K562 (cell line): ENCODE results near the gene HOXB7. TPM values are rescaled to one million over a fixed set of nuclear protein-coding genes. Genes with fewer than 3 reads are reported as not detected.

ENCODE experiments used
- HES1 ChIP-seq: fragments of 450-650 bp; IDR thresholded peaks from 2 replicates; pipeline ENCODE4 v1.6.1; 2016; ENCODE audit warnings: low read depth, mild to moderate bottlenecking, moderate library complexity
- JUNB ChIP-seq: fragments of 450-650 bp; formaldehyde crosslinking; conservative IDR thresholded peaks from 2 replicates; pipeline ENCODE4 v1.4.0; 2020; ENCODE audit warnings: mild to moderate bottlenecking
- NR2C1 ChIP-seq, 2 experiments: fragments of 450-650 bp; IDR thresholded peaks; 2 replicates each; pipeline ENCODE4 v1.6.1; 2017; ENCODE audit warnings: mild to moderate bottlenecking in 2 of 2, antibody characterized with exemption in 1 of 2, inconsistent platforms in 1 of 2, missing compliant biosample characterization in 1 of 2, missing genetic modification characterization in 1 of 2
- STAG1 ChIP-seq: sonication (generic); formaldehyde crosslinking; IDR thresholded peaks from 2 replicates; pipeline ENCODE4 v1.5.0; 2020; ENCODE audit warnings: missing genetic modification reagents, borderline replicate concordance
- THAP7 ChIP-seq: fragments of 250-450 bp; sonication (Bioruptor Pico); IDR thresholded peaks from 2 replicates; pipeline ENCODE4 v1.5.0; 2021
- ZFPM2 ChIP-seq: fragments of 250-450 bp; sonication (Bioruptor Pico); IDR thresholded peaks from 2 replicates; pipeline ENCODE4 v1.5.1; 2022; ENCODE audit warnings: mild to moderate bottlenecking
- polyA plus RNA-seq, 8 experiments: library from polyadenylated mRNA; depleted of rRNA in 4 of 8; stranded (reverse) in 5 of 8; unstranded in 3 of 8; fragments of >200 nt; fragmentation: Nextera tagmentation in 2 of 8; fragmentation: Illumina TruSeq in 1 of 8; extraction: Ambion mirVana in 2 of 8; extraction: Trizol in 1 of 8; gene quantifications; 2 replicates each; pipeline versions ENCODE4 v1.2.1 to v1.2.3, GENCODE V29; 2011 to 2014; ENCODE audit warnings: inconsistent platforms in 1 of 8, missing spikeins in 1 of 8
- total RNA-seq, 7 experiments: library from RNA; depleted of rRNA in 6 of 7; stranded (reverse); fragments of >200 nt in 6 of 7; fragmentation: Illumina TruSeq in 2 of 7; extraction: Trizol in 2 of 7; gene quantifications; 2 replicates each; pipeline versions ENCODE4 v1.2.1 to v1.2.3, GENCODE V29; 2011 to 2021; ENCODE audit warnings: low replicate concordance in 1 of 7
- TF ChIP-seq, protein P1 (sequence below): fragments of 250-450 bp; sonication (Bioruptor Pico); IDR thresholded peaks from 2 replicates; pipeline ENCODE4 v1.4.0; 2020; ENCODE audit warnings: mild to moderate bottlenecking
- TF ChIP-seq, protein P2 (sequence below): fragments of 450-650 bp; IDR thresholded peaks from 2 replicates; pipeline ENCODE4 v1.6.1; 2018; ENCODE audit not compliant: partially characterized antibody
- TF ChIP-seq, protein P3 (sequence below): fragments of 450-650 bp; formaldehyde crosslinking; IDR thresholded peaks from 2 replicates; pipeline ENCODE4 v1.4.0; 2022; ENCODE audit warnings: missing genetic modification characterization

HOXB7 gene
- total and polyA plus RNA-seq, 9 of the 15 experiments (the other 6 are each of a cell fraction or from before 2014, with no cell fraction given) = 5.5 to 16.7 (median 8.3) TPM

DNA sequence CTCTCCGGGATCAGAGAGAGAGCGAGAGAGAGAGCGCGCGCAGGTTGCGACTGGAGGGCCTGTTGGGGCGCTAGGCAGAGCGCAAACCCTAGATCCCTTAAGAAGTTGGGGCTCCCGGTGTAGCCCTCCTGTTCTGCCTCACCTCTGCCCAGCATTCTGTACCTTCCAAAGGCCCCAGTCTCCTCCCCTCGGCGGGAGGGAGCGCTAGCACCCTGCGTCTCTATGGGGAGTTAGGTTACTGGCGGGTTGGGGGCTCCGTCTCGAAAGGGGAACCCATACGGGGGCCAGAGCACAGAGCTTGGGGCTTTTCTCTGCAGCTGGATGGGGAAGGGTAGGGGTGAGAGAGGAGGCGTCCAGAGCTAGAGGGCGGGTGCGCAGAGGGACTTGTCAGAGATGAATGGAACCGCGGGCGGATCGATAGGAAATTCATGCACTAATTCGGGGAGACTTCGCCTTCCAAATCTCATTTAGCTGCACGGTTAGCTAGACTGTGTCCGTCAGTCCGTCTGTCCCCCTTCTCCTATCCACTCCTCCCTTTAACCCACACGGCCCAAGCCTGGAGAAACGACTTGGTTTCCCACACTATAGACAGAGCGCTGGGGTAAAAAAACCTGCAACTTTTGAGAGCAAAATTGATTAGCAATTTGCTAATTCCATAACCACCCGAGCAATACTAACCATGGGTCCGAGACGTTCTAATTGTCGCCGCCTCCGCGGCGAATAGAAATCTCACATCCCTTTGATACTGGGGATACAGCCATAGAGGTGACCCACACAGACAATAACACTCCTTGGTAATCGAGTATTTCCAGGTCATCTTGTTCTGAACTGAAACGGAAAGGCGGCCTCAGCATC lies 32.0 kb downstream of the HOXB7 start (continued):
- TF ChIP-seq, protein P1, sequence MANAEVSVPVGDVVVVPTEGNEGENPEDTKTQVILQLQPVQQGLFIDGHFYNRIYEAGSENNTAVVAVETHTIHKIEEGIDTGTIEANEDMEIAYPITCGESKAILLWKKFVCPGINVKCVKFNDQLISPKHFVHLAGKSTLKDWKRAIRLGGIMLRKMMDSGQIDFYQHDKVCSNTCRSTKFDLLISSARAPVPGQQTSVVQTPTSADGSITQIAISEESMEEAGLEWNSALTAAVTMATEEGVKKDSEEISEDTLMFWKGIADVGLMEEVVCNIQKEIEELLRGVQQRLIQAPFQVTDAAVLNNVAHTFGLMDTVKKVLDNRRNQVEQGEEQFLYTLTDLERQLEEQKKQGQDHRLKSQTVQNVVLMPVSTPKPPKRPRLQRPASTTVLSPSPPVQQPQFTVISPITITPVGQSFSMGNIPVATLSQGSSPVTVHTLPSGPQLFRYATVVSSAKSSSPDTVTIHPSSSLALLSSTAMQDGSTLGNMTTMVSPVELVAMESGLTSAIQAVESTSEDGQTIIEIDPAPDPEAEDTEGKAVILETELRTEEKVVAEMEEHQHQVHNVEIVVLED (CRISPR knock-in tag) = no peak
- TF ChIP-seq THAP7 (CRISPR knock-in tag) (no peak), ZFPM2 (no peak), STAG1 (CRISPR knock-in tag) (no peak), NR2C1 (IDR thresholded peaks at IDR 0.05) (peak; percentile 70; the same call in 1 of the 2 replicates), NR2C1 (tag; IDR thresholded peaks at IDR 0.05) (peak; percentile 73), HES1 (no peak), JUNB (CRISPR knock-in tag) (no peak)
- TF ChIP-seq, protein P2, sequence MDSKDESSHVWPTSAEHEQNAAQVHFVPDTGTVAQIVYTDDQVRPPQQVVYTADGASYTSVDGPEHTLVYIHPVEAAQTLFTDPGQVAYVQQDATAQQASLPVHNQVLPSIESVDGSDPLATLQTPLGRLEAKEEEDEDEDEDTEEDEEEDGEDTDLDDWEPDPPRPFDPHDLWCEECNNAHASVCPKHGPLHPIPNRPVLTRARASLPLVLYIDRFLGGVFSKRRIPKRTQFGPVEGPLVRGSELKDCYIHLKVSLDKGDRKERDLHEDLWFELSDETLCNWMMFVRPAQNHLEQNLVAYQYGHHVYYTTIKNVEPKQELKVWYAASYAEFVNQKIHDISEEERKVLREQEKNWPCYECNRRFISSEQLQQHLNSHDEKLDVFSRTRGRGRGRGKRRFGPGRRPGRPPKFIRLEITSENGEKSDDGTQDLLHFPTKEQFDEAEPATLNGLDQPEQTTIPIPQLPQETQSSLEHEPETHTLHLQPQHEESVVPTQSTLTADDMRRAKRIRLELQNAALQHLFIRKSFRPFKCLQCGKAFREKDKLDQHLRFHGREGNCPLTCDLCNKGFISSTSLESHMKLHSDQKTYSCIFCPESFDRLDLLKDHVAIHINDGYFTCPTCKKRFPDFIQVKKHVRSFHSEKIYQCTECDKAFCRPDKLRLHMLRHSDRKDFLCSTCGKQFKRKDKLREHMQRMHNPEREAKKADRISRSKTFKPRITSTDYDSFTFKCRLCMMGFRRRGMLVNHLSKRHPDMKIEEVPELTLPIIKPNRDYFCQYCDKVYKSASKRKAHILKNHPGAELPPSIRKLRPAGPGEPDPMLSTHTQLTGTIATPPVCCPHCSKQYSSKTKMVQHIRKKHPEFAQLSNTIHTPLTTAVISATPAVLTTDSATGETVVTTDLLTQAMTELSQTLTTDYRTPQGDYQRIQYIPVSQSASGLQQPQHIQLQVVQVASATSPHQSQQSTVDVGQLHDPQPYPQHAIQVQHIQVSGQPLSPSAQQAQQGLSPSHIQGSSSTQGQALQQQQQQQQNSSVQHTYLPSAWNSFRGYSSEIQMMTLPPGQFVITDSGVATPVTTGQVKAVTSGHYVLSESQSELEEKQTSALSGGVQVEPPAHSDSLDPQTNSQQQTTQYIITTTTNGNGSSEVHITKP = no peak
- TF ChIP-seq, protein P3, sequence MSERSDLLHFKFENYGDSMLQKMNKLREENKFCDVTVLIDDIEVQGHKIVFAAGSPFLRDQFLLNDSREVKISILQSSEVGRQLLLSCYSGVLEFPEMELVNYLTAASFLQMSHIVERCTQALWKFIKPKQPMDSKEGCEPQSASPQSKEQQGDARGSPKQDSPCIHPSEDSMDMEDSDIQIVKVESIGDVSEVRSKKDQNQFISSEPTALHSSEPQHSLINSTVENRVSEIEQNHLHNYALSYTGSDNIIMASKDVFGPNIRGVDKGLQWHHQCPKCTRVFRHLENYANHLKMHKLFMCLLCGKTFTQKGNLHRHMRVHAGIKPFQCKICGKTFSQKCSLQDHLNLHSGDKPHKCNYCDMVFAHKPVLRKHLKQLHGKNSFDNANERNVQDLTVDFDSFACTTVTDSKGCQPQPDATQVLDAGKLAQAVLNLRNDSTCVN (CRISPR knock-in tag) = no peak
